ENCODE results near the gene SLC6A18.

DNA sequence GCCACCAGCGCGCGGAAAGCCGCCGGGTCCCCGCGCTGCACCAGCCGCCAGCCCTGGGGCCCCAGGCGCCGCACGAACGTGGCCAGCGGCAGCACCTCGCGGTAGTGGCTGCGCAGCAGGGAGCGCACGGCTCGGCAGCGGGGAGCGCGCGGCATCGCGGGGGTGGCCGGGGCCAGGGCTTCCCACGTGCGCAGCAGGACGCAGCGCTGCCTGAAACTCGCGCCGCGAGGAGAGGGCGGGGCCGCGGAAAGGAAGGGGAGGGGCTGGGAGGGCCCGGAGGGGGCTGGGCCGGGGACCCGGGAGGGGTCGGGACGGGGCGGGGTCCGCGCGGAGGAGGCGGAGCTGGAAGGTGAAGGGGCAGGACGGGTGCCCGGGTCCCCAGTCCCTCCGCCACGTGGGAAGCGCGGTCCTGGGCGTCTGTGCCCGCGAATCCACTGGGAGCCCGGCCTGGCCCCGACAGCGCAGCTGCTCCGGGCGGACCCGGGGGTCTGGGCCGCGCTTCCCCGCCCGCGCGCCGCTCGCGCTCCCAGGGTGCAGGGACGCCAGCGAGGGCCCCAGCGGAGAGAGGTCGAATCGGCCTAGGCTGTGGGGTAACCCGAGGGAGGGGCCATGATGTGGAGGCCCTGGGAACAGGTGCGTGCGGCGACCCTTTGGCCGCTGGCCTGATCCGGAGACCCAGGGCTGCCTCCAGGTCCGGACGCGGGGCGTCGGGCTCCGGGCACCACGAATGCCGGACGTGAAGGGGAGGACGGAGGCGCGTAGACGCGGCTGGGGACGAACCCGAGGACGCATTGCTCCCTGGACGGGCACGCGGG, 69.9 kb downstream of the SLC6A18 start, which contains the start of gene TERT:
- TF ChIP-seq, protein P1, sequence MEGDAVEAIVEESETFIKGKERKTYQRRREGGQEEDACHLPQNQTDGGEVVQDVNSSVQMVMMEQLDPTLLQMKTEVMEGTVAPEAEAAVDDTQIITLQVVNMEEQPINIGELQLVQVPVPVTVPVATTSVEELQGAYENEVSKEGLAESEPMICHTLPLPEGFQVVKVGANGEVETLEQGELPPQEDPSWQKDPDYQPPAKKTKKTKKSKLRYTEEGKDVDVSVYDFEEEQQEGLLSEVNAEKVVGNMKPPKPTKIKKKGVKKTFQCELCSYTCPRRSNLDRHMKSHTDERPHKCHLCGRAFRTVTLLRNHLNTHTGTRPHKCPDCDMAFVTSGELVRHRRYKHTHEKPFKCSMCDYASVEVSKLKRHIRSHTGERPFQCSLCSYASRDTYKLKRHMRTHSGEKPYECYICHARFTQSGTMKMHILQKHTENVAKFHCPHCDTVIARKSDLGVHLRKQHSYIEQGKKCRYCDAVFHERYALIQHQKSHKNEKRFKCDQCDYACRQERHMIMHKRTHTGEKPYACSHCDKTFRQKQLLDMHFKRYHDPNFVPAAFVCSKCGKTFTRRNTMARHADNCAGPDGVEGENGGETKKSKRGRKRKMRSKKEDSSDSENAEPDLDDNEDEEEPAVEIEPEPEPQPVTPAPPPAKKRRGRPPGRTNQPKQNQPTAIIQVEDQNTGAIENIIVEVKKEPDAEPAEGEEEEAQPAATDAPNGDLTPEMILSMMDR (optimal IDR thresholded peaks at IDR 0.05 in 1 of 3, IDR thresholded peaks at IDR 0.05 in 1 of 3, conservative IDR thresholded peaks at IDR 0.05 in 1 of 3; ENCODE audit: extremely low read depth in 1 of 3, insufficient read depth in 2 of 3, low read length in 3 of 3), result no peak
- no peak for TF ChIP-seq EZH2 (IDR thresholded peaks at IDR 0.05; ENCODE audit: low read length)
